Stimulated activated CD8-positive, alpha-beta memory T cell treated with anti-CD3 and anti-CD28 coated beads, Interleukin-15, amount 100 ng/mL, for 24 hours (primary cell): ENCODE results near the gene FOXN3.
"Not testable (repeated sequence)": the region's sequence is repeated elsewhere in the genome, so short reads cannot be mapped to it uniquely, and the experiment has no call there.

ENCODE experiments used
- DNase-seq: peaks from one replicate; pipeline ENCODE4 v3.0.0-alpha.2; 2020; ENCODE audit warnings: low read depth

Gene FOXN3

GRCh38 chr14:89270439-89271227 is 146.4 kb downstream of the FOXN3 start:
- no peak for DNase-seq

- DNase-seq: no peak
These were observed 147.6 kb downstream of the FOXN3 start for GRCh38 chr14:89269404-89269803.

GRCh38 chr14:89268514-89268913 is 148.5 kb downstream of the FOXN3 start:
- no peak for DNase-seq

GRCh38 chr14:89267656-89268055 is 149.4 kb downstream of the FOXN3 start:
- no peak for DNase-seq

GRCh38 chr14:89267163-89267562 is 149.9 kb downstream of the FOXN3 start:
- no peak for DNase-seq

- DNase-seq: no peak
These were observed 150.3 kb downstream of the FOXN3 start for GRCh38 chr14:89266754-89267153.

GRCh38 chr14:89265234-89265633 is 151.8 kb downstream of the FOXN3 start:
- no peak for DNase-seq

GRCh38 chr14:89264196-89264800 is 152.7 kb downstream of the FOXN3 start:
- DNase-seq: no peak

- DNase-seq: no peak
These were observed 155.0 kb downstream of the FOXN3 start for GRCh38 chr14:89262041-89262440.

- DNase-seq: no peak
These were observed 156.1 kb downstream of the FOXN3 start for GRCh38 chr14:89260898-89261297.

GRCh38 chr14:89259951-89260609 is 157.0 kb downstream of the FOXN3 start:
- DNase-seq: no peak

GRCh38 chr14:89258728-89259273 is 158.2 kb downstream of the FOXN3 start:
- DNase-seq: no peak

GRCh38 chr14:89256951-89257350 is 160.1 kb downstream of the FOXN3 start:
- no peak for DNase-seq

GRCh38 chr14:89256283-89256682 is 160.8 kb downstream of the FOXN3 start:
- no peak for DNase-seq

GRCh38 chr14:89255852-89256251 is 161.2 kb downstream of the FOXN3 start:
- no peak for DNase-seq

- DNase-seq: no peak
These were observed 162.0 kb downstream of the FOXN3 start for GRCh38 chr14:89255012-89255411.

GRCh38 chr14:89254166-89254909 is 162.7 kb downstream of the FOXN3 start:
- no peak for DNase-seq

GRCh38 chr14:89252887-89253532 is 164.0 kb downstream of the FOXN3 start:
- no peak for DNase-seq

- DNase-seq: no peak
These were observed 166.0 kb downstream of the FOXN3 start for GRCh38 chr14:89251061-89251460.

GRCh38 chr14:89250655-89250975 is 166.4 kb downstream of the FOXN3 start:
- not testable (repeated sequence) for DNase-seq

- no peak for DNase-seq
These were observed 166.9 kb downstream of the FOXN3 start for GRCh38 chr14:89249972-89250654.
